Heart left ventricle (tissue), 16 donors: ENCODE measurements around the gene ADGB. TPM values are rescaled to one million over a fixed set of nuclear protein-coding genes. Genes with fewer than 3 reads are reported as not detected.

Experiments
- ATAC-seq, 4 donors: fragments of 200-7000 bp; cut with Tn5 transposase; one replicate each; pipeline ENCODE4 v1.9.1; 2020 to 2022; ENCODE audit warnings: moderate library complexity in 4 of 4, mild to moderate bottlenecking in 3 of 4, moderate number of reproducible peaks in 1 of 4
- DNase-seq, 5 donors: peaks; one replicate each; pipeline ENCODE4 v3.0.0-alpha.2; 2020
- H3K27ac ChIP-seq, 12 donors: fragments of 200-600 bp; sonication (generic) in 4 of 12; one replicate each; pipeline versions ENCODE4 v1.5.0 to v1.8.0; 2016 to 2022; ENCODE audit warnings: mild to moderate bottlenecking in 2 of 12
- H3K27me3 ChIP-seq, 9 donors: fragments of 200-600 bp; sonication (generic) in 2 of 9; one replicate each; pipeline versions ENCODE4 v1.5.1 to v1.8.0; 2016 to 2022; ENCODE audit warnings: mild to moderate bottlenecking in 3 of 9
- H3K36me3 ChIP-seq, 9 donors: fragments of 200-600 bp; sonication (generic) in 2 of 9; one replicate each; pipeline versions ENCODE4 v1.5.0 to v1.8.0; 2018 to 2022; ENCODE audit warnings: mild to moderate bottlenecking in 2 of 9
- H3K4me1 ChIP-seq, 12 donors: fragments of 200-600 bp; sonication (generic) in 4 of 12; one replicate each; pipeline versions ENCODE4 v1.5.0 to v1.8.0; 2016 to 2022; ENCODE audit warnings: mild to moderate bottlenecking in 3 of 12
- H3K4me3 ChIP-seq, 12 donors: fragments of 200-600 bp; sonication (generic) in 4 of 12; one replicate each; pipeline versions ENCODE4 v1.5.0 to v1.8.0; 2017 to 2022; ENCODE audit warnings: mild to moderate bottlenecking in 9 of 12, moderate library complexity in 4 of 12
- H3K9me3 ChIP-seq, 12 donors: fragments of 200-600 bp; sonication (generic) in 4 of 12; one replicate each; pipeline versions ENCODE4 v1.5.0 to v1.8.0; 2016 to 2022; ENCODE audit warnings: mild to moderate bottlenecking in 1 of 12
- CTCF ChIP-seq, 12 donors: fragments of 200-600 bp; sonication (generic) in 4 of 12; IDR thresholded peaks; one replicate each; pipeline versions ENCODE4 v1.5.0 to v1.8.0; 2018 to 2022; ENCODE audit warnings: antibody characterized with exemption in 12 of 12, mild to moderate bottlenecking in 5 of 12
- POLR2A ChIP-seq, 2 donors: fragments of 450-650 bp; IDR thresholded peaks; one replicate each; pipeline ENCODE4 v1.6.1; 2017; ENCODE audit warnings: antibody characterized with exemption in 2 of 2, mild to moderate bottlenecking in 2 of 2, moderate library complexity in 2 of 2
- WGBS, 4 donors: extraction: QIAGEN DNeasy Blood & Tissue Kit in 2 of 4; methylation state at CpG; one replicate each; pipeline versions ENCODE4 v1.1.5 to v1.1.7; 2013 to 2018; 5-methylcytosine and 5-hydroxymethylcytosine counted together
- intact Hi-C, 10 donors: fragments of 100-400 bp; cut with DNase I; formaldehyde crosslinking; loops; one replicate each; pipeline versions ENCODE4 v1.11.1 to v1.14.2; 2022
- polyA plus RNA-seq, 2 donors: library from polyadenylated mRNA; stranded (reverse); fragments of 200-250 nt; gene quantifications; one replicate each; pipeline ENCODE4 v1.2.3, GENCODE V29; 2013
- total RNA-seq, 9 donors: library from RNA; depleted of rRNA in 2 of 9; stranded (reverse); fragments of >200 nt in 2 of 9; fragmentation: NEBNext Ultra II Directional in 3 of 9; extraction: Animal tissue kit (Norgen Biotek cat#: 25700) in 3 of 9; gene quantifications; one replicate each; pipeline versions ENCODE4 v1.1.0 to v1.2.4, GENCODE V29; 2016 to 2023
- donor health status: ischemic (EF 13 %, LVEDD 7.1; RV severe dilation, severe dysfunction).
- donor health status: healthy with polysubstance abuse.
- donor health status: DM: no; HTN: yes; CAD: no.
- donor health status: DM: no; HTN: no; CAD: no.
- donor health status: ischemic (EF 25% LVEDD 6.9; RV normal size, moderate dysfunction).
- donor health status: ischemic (EF 25% LVEDD 5.7; RV mildly dilated, moderate dysfunction).
- donor health status: healthy.
- donor health status: DM: yes; HTN: yes; CAD: no.
- donor health status: ischemic (EF 35%, LVEDD 5.7; RV mildly dilated, moderate dysfunction).
- donor health status: nonischemic (EF 11% LVEDD 7.7; RV severe dilation, severe dysfunction).
- donor health status: DM: yes; HTN: yes; CAD: no.
- donor health status: PGD.
- donor health status: ischemic (EF 29% LVEDD 5.4; RV normal size, mild dysfunction).
- donor health status: nonischemic (EF 23%, LVEDD 6.1; RV moderate dilation, normal function).

Gene ADGB
- total and polyA plus RNA-seq, 11 donors, result not detected

GRCh38 chr6:146840216-146840615, 241.4 kb downstream of the ADGB start:
- H3K27ac ChIP-seq, result no peak overlapping the region
- TF ChIP-seq CTCF (IDR thresholded peaks at IDR 0.05), result no peak
- no peak for ATAC-seq
- no peak overlapping the region for H3K4me3 ChIP-seq
- no peaks in the 10 kb centered on the region for H3K36me3 ChIP-seq
- no peaks in the 10 kb centered on the region for H3K9me3 ChIP-seq
- intact Hi-C loops, result no loop called here
- DNase-seq, result no peak
- H3K4me1 ChIP-seq, result no peaks in the 10 kb centered on the region
- no peaks in the 10 kb centered on the region for H3K27me3 ChIP-seq
- WGBS, 4 donors, result 56 to 72% (median 59%) methylated on average over 1 of the region's 1 CpG

- Histone ChIP-seq H3K36me3 (no peaks in the 10 kb centered on the region), H3K9me3 (no peaks in the 10 kb centered on the region), H3K4me1 (no peaks in the 10 kb centered on the region), H3K4me3 (no peak overlapping the region), H3K27me3 (no peaks in the 10 kb centered on the region), H3K27ac (no peak overlapping the region)
- no peak for DNase-seq
- 90 to 93% (median 91%) methylated on average over 3 of the region's 3 CpGs for WGBS, 4 donors
- no peak for ATAC-seq
- intact Hi-C loops, result no loop called here
- no peak for TF ChIP-seq CTCF (IDR thresholded peaks at IDR 0.05)
- TF ChIP-seq POLR2A (IDR thresholded peaks at IDR 0.05), result no peak
These were observed 241.9 kb downstream of the ADGB start for GRCh38 chr6:146840641-146841040.

- TF ChIP-seq POLR2A (IDR thresholded peaks at IDR 0.05), result no peak
- no peak for TF ChIP-seq CTCF (IDR thresholded peaks at IDR 0.05)
- Histone ChIP-seq H3K4me3 (no peak overlapping the region), H3K9me3 (no peaks in the 10 kb centered on the region), H3K4me1 (no peaks in the 10 kb centered on the region), H3K27ac (no peak overlapping the region), H3K36me3 (no peaks in the 10 kb centered on the region), H3K27me3 (no peaks in the 10 kb centered on the region)
- ATAC-seq (no peak), DNase-seq (no peak)
- WGBS, 4 donors, result 10 to 32% (median 30%) methylated on average over 1 of the region's 1 CpG
- intact Hi-C loops, result no loop called here
These were observed 248.7 kb downstream of the ADGB start for GRCh38 chr6:146847426-146847825.

- no peak overlapping the region for H3K27ac ChIP-seq
- no peaks in the 10 kb centered on the region for H3K36me3 ChIP-seq
- TF ChIP-seq POLR2A (IDR thresholded peaks at IDR 0.05) (no peak), CTCF (IDR thresholded peaks at IDR 0.05) (no peak)
- no peaks in the 10 kb centered on the region for H3K27me3 ChIP-seq
- H3K4me1 ChIP-seq, result no peaks in the 10 kb centered on the region
- H3K4me3 ChIP-seq, result no peak overlapping the region
- peak in 1 of 5 donors; percentile 31 for DNase-seq
- 67 to 85% (median 75%) methylated on average over 6 of the region's 6 CpGs for WGBS, 4 donors
- no peaks in the 10 kb centered on the region for H3K9me3 ChIP-seq
- ATAC-seq, result no peak
- intact Hi-C loops, result loop anchor here in 2 of 10 donors (10.0 kb wide), 1 partner anchor 354 kb away; the partner anchor contains the start of gene STXBP5 (in 2 of the 2)
These were observed 251.6 kb downstream of the ADGB start for GRCh38 chr6:146850238-146850896.
